ENCODE measurements around the gene SIAH3. TPM values are rescaled to one million over a fixed set of nuclear protein-coding genes. Genes with fewer than 3 reads are reported as not detected.

The SIAH3 gene
- polyA plus RNA-seq, 1 donor (not counting 4 experiments of a cell fraction or from before 2014, with no cell fraction given) = 0.12 TPM

GRCh38 chr13:45897562-45897961 lies 46.0 kb upstream of the SIAH3 start:
- no peak overlapping the region for H2AFZ ChIP-seq (ENCODE audit: control insufficient read depth, low read length)
- H3K4me3 ChIP-seq (ENCODE audit: control insufficient read depth in 2 of 3, extremely low read depth in 1 of 3, insufficient read depth in 2 of 3, low read depth in 1 of 3, low read length in 3 of 3) = no peak overlapping the region
- no peaks in the 10 kb centered on the region for H3K9me3 ChIP-seq (ENCODE audit: control insufficient read depth, low read depth, low read length)
- no peaks in the 10 kb centered on the region for H3K4me1 ChIP-seq (ENCODE audit: control insufficient read depth, extremely low read depth, insufficient read depth, low read length)
- no peaks in the 10 kb centered on the region for H3K9me1 ChIP-seq (ENCODE audit: control insufficient read depth, extremely low read depth, insufficient read depth, low read length)
- no peak overlapping the region for H3K27ac ChIP-seq (ENCODE audit: control insufficient read depth, insufficient read depth, low read length)
- dilution Hi-C loops (cut with MboI; ENCODE audit: extremely low pct_ligation_motif_present, low sequenced_read_pairs) = no loop called here
- no peak overlapping the region for H3K9ac ChIP-seq (ENCODE audit: control insufficient read depth, extremely low read depth, insufficient read depth, low read length)
- H3K27me3 ChIP-seq (ENCODE audit: control insufficient read depth, extremely low read depth, insufficient read depth, low read length) = peaks cover 20% of the 10 kb centered on the region
- TF ChIP-seq CTCF (optimal IDR thresholded peaks at IDR 0.05 in 1 of 3, IDR thresholded peaks at IDR 0.05 in 1 of 3, conservative IDR thresholded peaks at IDR 0.05 in 1 of 3; ENCODE audit: extremely low read depth in 1 of 3, insufficient read depth in 2 of 3, low read length in 3 of 3) = no peak
- TF ChIP-seq EZH2 (IDR thresholded peaks at IDR 0.05; ENCODE audit: low read length) = no peak
- no peaks in the 10 kb centered on the region for H4K20me1 ChIP-seq (ENCODE audit: control insufficient read depth, extremely low read depth, insufficient read depth, low read length)
- no peaks in the 10 kb centered on the region for H3K79me2 ChIP-seq (ENCODE audit: control insufficient read depth, insufficient read depth, low read length)
- FAIRE-seq (no peak), DNase-seq (ENCODE audit: low read depth, low spot score) (no peak)
- no peaks in the 10 kb centered on the region for H3K36me3 ChIP-seq (ENCODE audit: control insufficient read depth in 2 of 2, extremely low read depth in 1 of 2, insufficient read depth in 2 of 2, low read length in 2 of 2)
- H3K4me2 ChIP-seq (ENCODE audit: control insufficient read depth, extremely low read depth, insufficient read depth, low read depth, low read length) = no peak overlapping the region

- H3K9ac ChIP-seq (ENCODE audit: control insufficient read depth, extremely low read depth, insufficient read depth, low read length) = no peak overlapping the region
- no peaks in the 10 kb centered on the region for H3K9me1 ChIP-seq (ENCODE audit: control insufficient read depth, extremely low read depth, insufficient read depth, low read length)
- peaks cover 24% of the 10 kb centered on the region for H3K27me3 ChIP-seq (ENCODE audit: control insufficient read depth, extremely low read depth, insufficient read depth, low read length)
- no peak overlapping the region for H3K27ac ChIP-seq (ENCODE audit: control insufficient read depth, insufficient read depth, low read length)
- TF ChIP-seq CTCF (optimal IDR thresholded peaks at IDR 0.05 in 1 of 3, IDR thresholded peaks at IDR 0.05 in 1 of 3, conservative IDR thresholded peaks at IDR 0.05 in 1 of 3; ENCODE audit: extremely low read depth in 1 of 3, insufficient read depth in 2 of 3, low read length in 3 of 3) (no peak), EZH2 (IDR thresholded peaks at IDR 0.05; ENCODE audit: low read length) (no peak)
- no peak overlapping the region for H3K4me3 ChIP-seq (ENCODE audit: control insufficient read depth in 2 of 3, extremely low read depth in 1 of 3, insufficient read depth in 2 of 3, low read depth in 1 of 3, low read length in 3 of 3)
- no peaks in the 10 kb centered on the region for H3K4me1 ChIP-seq (ENCODE audit: control insufficient read depth, extremely low read depth, insufficient read depth, low read length)
- dilution Hi-C loops (cut with MboI; ENCODE audit: extremely low pct_ligation_motif_present, low sequenced_read_pairs) = no loop called here
- H3K9me3 ChIP-seq (ENCODE audit: control insufficient read depth, low read depth, low read length) = no peaks in the 10 kb centered on the region
- no peak overlapping the region for H2AFZ ChIP-seq (ENCODE audit: control insufficient read depth, low read length)
- no peaks in the 10 kb centered on the region for H3K36me3 ChIP-seq (ENCODE audit: control insufficient read depth in 2 of 2, extremely low read depth in 1 of 2, insufficient read depth in 2 of 2, low read length in 2 of 2)
- FAIRE-seq = no peak
- no peaks in the 10 kb centered on the region for H3K79me2 ChIP-seq (ENCODE audit: control insufficient read depth, insufficient read depth, low read length)
- no peaks in the 10 kb centered on the region for H4K20me1 ChIP-seq (ENCODE audit: control insufficient read depth, extremely low read depth, insufficient read depth, low read length)
- no peak for DNase-seq (ENCODE audit: low read depth, low spot score)
- no peak overlapping the region for H3K4me2 ChIP-seq (ENCODE audit: control insufficient read depth, extremely low read depth, insufficient read depth, low read depth, low read length)
Measured at GRCh38 chr13:45896285-45896684, 44.7 kb upstream of the SIAH3 start.
